GM12801 (cell line): ENCODE measurements around the gene GGT5.

Source experiments
- CTCF ChIP-seq: IDR thresholded peaks from one replicate; pipeline ENCODE4 v1.5.1; 2011; ENCODE audit warnings: control low read depth; ENCODE audit not compliant: insufficient read length; ENCODE audit errors: extremely low read depth

The GGT5 gene

GRCh38 chr22:24214467-24215285, 30.2 kb downstream of the GGT5 start:
- TF ChIP-seq CTCF = no peak

GRCh38 chr22:24209687-24210086, 35.2 kb downstream of the GGT5 start:
- no peak for TF ChIP-seq CTCF

- no peak for TF ChIP-seq CTCF
Observed at GRCh38 chr22:24209016-24209415, 35.9 kb downstream of the GGT5 start.

GRCh38 chr22:24208012-24208749, 36.7 kb downstream of the GGT5 start:
- no peak for TF ChIP-seq CTCF

- TF ChIP-seq CTCF = no peak
Observed at GRCh38 chr22:24207264-24208011, 37.4 kb downstream of the GGT5 start.

GRCh38 chr22:24205438-24206195, 39.3 kb downstream of the GGT5 start:
- TF ChIP-seq CTCF = no peak
